OCI-LY1 (cell line): ENCODE measurements around the gene CD300C.

Experiments
- H2AFZ ChIP-seq: fragments of 200-600 bp; sonication (generic), shearing (Covaris generic); 2 replicates; pipeline ENCODE4 v1.6.0; 2014; ENCODE audit warnings: antibody characterized with exemption, mild to moderate bottlenecking, low read length
- H3F3A ChIP-seq: fragments of 200-600 bp; sonication (generic), shearing (Covaris generic); 2 replicates; pipeline ENCODE4 v1.6.0; 2014; ENCODE audit warnings: mild to moderate bottlenecking, antibody characterized with exemption, low read length, moderate library complexity; ENCODE audit not compliant: insufficient read depth
- H3K27ac ChIP-seq: fragments of 200-600 bp; sonication (generic); 2 replicates; pipeline ENCODE4 v1.5.1; 2014; ENCODE audit warnings: low read length, mixed run types, mild to moderate bottlenecking, low read depth; ENCODE audit not compliant: poor library complexity, severe bottlenecking
- H3K27me3 ChIP-seq: fragments of 200-600 bp; sonication (generic); 2 replicates; pipeline ENCODE4 v1.6.0; 2014; ENCODE audit warnings: antibody characterized with exemption, mild to moderate bottlenecking, low read length, moderate library complexity; ENCODE audit not compliant: insufficient read depth
- H3K36me3 ChIP-seq: fragments of 200-600 bp; sonication (generic); 2 replicates; pipeline ENCODE4 v1.6.1; 2014; ENCODE audit warnings: mild to moderate bottlenecking, antibody characterized with exemption, low read length, moderate library complexity, mixed read lengths; ENCODE audit not compliant: insufficient read depth
- H3K4me1 ChIP-seq: fragments of 200-600 bp; sonication (generic); 2 replicates; pipeline ENCODE4 v1.5.1; 2014; ENCODE audit warnings: mild to moderate bottlenecking, low read length, moderate library complexity; ENCODE audit not compliant: insufficient read depth, severe bottlenecking
- H3K4me2 ChIP-seq: fragments of 200-600 bp; sonication (generic), shearing (Covaris generic); 2 replicates; pipeline ENCODE4 v1.6.1; 2014; ENCODE audit warnings: low read length
- H3K4me3 ChIP-seq: fragments of 200-600 bp; sonication (generic); 2 replicates; pipeline ENCODE4 v1.5.1; 2014; ENCODE audit warnings: low read length, low read depth, mild to moderate bottlenecking, mixed read lengths; ENCODE audit not compliant: poor library complexity, severe bottlenecking
- H3K79me2 ChIP-seq: fragments of 200-600 bp; shearing (Covaris generic); 2 replicates; pipeline ENCODE4 v1.6.1; 2016; ENCODE audit warnings: mixed run types, low read length, mixed read lengths; ENCODE audit not compliant: insufficient read depth
- H3K9ac ChIP-seq: fragments of 200-600 bp; sonication (generic), shearing (Covaris generic); 2 replicates; pipeline ENCODE4 v1.6.1; 2014; ENCODE audit warnings: mild to moderate bottlenecking, low read length, mixed read lengths
- H3K9me2 ChIP-seq: fragments of 200-600 bp; sonication (generic), shearing (Covaris generic); 2 replicates; pipeline ENCODE4 v1.6.1; 2014; ENCODE audit warnings: low read depth, mild to moderate bottlenecking, low read length, mixed read lengths
- H3K9me3 ChIP-seq: fragments of 200-600 bp; shearing (Covaris generic); 2 replicates; pipeline ENCODE4 v1.6.1; 2014; ENCODE audit warnings: low read length, mixed read lengths
- H4K20me1 ChIP-seq: fragments of 200-600 bp; sonication (generic), shearing (Covaris generic); 2 replicates; pipeline ENCODE4 v1.6.0; 2016; ENCODE audit warnings: mild to moderate bottlenecking, low read length; ENCODE audit not compliant: insufficient read depth
- EZH2 ChIP-seq: fragments of 200-600 bp; sonication (generic), shearing (Covaris generic); IDR thresholded peaks from 2 replicates; pipeline ENCODE4 v1.8.0; 2017; ENCODE audit warnings: borderline replicate concordance, mixed run types, mild to moderate bottlenecking, antibody characterized with exemption, low read length, moderate library complexity, mixed read lengths
- TF ChIP-seq, protein P1 (sequence below): fragments of 200-600 bp; sonication (generic), shearing (Covaris generic); IDR thresholded peaks from 2 replicates; pipeline ENCODE4 v1.5.1; 2017; ENCODE audit warnings: mild to moderate bottlenecking, antibody characterized with exemption, low read length, moderate library complexity, mixed read lengths

Gene CD300C

DNA sequence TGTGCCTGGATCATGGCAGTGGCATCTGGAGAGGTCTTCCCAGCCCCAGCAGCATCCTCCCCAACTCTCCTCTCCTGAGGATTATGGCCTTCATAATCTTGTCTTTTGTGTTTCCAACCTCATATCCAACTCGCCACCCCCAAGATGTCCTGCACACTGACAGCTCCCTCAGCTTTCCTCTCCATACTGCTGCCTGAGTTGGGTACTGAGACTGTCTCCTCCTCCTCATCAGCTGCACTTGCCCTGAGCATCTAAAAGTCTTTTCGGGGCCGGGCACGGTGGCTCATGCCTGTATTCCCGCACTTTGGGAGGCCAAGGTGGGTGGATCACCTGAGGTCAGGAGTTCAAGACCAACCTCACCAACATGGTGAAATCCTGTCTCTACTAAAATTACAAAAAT is 16.7 kb downstream of the CD300C start:
- Histone ChIP-seq H3K9me2 (no peaks in the 10 kb centered on the region), H3K4me2 (no peak overlapping the region), H4K20me1 (no peaks in the 10 kb centered on the region), H3K9ac (no peak overlapping the region), H3F3A (no peaks in the 10 kb centered on the region), H3K27ac (no peak overlapping the region), H3K4me3 (no peak overlapping the region), H3K9me3 (no peaks in the 10 kb centered on the region), H3K4me1 (no peaks in the 10 kb centered on the region), H3K27me3 (0 out of 2 replicates have a peak, but pooled peaks cover 4% of the 10 kb centered on the region), H3K36me3 (no peaks in the 10 kb centered on the region; the same call in 1 of the 2 replicates), H3K79me2 (no peaks in the 10 kb centered on the region), H2AFZ (no peak overlapping the region)
- no peak for TF ChIP-seq EZH2
- TF ChIP-seq, protein P1, sequence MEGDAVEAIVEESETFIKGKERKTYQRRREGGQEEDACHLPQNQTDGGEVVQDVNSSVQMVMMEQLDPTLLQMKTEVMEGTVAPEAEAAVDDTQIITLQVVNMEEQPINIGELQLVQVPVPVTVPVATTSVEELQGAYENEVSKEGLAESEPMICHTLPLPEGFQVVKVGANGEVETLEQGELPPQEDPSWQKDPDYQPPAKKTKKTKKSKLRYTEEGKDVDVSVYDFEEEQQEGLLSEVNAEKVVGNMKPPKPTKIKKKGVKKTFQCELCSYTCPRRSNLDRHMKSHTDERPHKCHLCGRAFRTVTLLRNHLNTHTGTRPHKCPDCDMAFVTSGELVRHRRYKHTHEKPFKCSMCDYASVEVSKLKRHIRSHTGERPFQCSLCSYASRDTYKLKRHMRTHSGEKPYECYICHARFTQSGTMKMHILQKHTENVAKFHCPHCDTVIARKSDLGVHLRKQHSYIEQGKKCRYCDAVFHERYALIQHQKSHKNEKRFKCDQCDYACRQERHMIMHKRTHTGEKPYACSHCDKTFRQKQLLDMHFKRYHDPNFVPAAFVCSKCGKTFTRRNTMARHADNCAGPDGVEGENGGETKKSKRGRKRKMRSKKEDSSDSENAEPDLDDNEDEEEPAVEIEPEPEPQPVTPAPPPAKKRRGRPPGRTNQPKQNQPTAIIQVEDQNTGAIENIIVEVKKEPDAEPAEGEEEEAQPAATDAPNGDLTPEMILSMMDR = no peak

DNA sequence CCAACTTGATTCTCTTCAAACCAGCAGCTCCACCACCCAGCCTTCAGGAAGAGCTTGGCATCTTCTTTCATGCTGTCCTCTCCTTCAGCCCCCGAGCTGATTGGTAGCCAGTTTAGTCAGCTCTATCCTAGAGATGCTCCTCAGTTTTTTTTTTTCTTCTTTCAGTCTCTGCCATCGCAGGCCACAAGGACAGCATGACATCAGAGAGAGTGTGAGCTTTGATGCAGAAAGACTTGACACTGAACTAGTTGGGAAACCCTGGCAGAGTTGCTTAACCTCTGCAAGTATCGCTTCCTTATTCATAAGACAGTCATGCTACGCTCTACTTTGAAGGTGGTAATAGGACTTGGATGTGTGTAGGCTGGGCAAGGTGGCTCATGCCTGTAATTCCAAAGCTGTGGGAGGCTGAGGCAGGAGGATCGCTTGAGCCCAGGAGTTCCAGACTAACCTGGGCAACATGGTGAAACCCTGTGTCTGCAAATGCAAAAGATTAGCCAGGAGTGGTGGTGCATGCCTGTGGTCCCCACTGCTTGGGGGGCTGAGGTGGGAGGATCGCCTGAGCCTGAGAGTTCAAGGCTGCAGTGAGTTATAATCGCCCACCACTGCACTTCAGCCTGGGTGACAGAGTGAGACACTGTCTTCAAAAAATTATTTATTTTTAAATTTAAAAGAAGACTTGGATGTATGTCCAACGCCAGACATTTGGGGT is 17.3 kb downstream of the CD300C start:
- Histone ChIP-seq H3K79me2 (no peaks in the 10 kb centered on the region), H4K20me1 (no peaks in the 10 kb centered on the region), H3K4me2 (no peak overlapping the region), H3K9me3 (no peaks in the 10 kb centered on the region), H3K36me3 (no peaks in the 10 kb centered on the region; the same call in 1 of the 2 replicates), H3K27ac (no peak overlapping the region), H3K27me3 (0 out of 2 replicates have a peak, but pooled peaks cover 4% of the 10 kb centered on the region), H3K9ac (no peak overlapping the region), H2AFZ (no peak overlapping the region), H3K4me1 (no peaks in the 10 kb centered on the region), H3K9me2 (no peaks in the 10 kb centered on the region), H3F3A (no peaks in the 10 kb centered on the region), H3K4me3 (no peak overlapping the region)
- TF ChIP-seq, protein P1 = no peak
- no peak for TF ChIP-seq EZH2

DNA sequence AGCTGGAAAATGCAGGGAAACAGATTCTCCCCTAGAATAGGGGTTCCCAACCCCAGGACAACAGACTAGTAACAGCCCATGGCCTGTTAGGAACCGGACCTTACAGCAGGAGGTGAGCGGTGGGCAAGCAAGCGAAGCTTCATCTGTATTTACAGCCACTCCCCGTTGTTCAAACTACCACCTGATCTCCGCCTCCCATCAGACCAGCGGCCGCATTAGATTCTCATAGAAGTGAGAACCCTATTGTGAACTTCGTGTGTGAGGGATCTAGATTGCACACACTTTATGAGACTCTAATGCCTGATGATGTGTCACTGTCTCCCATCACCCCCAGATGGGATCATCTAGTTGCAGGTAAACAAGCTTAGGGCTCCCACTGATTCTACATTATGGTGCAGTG is 18.2 kb downstream of the CD300C start:
- no peaks in the 10 kb centered on the region; the same call in 1 of the 2 replicates for H3K36me3 ChIP-seq
- H3K4me3 ChIP-seq = no peak overlapping the region
- no peaks in the 10 kb centered on the region for H3K79me2 ChIP-seq
- H3K27ac ChIP-seq = no peak overlapping the region
- TF ChIP-seq, protein P1 = no peak
- H3K9ac ChIP-seq = no peak overlapping the region
- H2AFZ ChIP-seq = no peak overlapping the region
- H3F3A ChIP-seq = no peaks in the 10 kb centered on the region
- H4K20me1 ChIP-seq = no peaks in the 10 kb centered on the region
- 0 out of 2 replicates have a peak, but pooled peaks cover 3% of the 10 kb centered on the region for H3K27me3 ChIP-seq
- H3K9me3 ChIP-seq = no peaks in the 10 kb centered on the region
- H3K4me1 ChIP-seq = no peaks in the 10 kb centered on the region
- H3K9me2 ChIP-seq = no peaks in the 10 kb centered on the region
- H3K4me2 ChIP-seq = no peak overlapping the region
